Measurements from ENCODE around the gene SIGLEC6. TPM values are rescaled to one million over a fixed set of nuclear protein-coding genes. Genes with fewer than 3 reads are reported as not detected.
A peak's percentile ranks its signal among the peaks of the same experiment; 100 is the strongest.

The SIGLEC6 gene
- total RNA-seq, 1 experiment from 2014 or later, result 0.37 TPM

DNA sequence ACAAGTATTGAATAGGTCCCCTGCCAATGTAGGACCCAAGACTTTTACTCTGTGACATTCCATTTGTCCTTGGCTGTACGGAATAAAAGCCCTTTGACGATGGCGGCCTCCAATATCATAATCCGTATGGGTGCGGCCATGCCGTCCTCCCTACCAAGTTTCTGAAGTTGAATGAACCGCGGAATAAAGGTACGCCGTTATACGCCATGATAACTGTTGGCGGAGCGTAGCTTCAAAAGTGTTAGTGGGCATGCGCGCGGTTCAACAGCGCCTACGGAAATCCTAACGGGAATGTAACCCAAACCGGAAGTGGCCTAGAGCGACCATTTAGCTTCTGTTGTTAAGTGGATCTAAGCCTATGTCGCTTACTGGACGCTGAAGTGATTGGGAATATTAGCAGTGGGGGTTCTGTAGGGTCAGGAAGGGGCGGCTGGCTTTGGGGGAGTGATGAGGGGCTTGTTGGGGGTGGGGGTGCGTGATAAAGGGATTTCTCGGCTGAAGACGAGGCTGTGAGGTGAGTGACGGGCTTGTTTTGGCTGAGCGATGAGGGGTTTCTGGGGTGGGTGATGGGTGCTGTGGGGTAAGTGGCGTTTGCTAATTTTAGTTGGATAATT is 39.6 kb upstream of the SIGLEC6 start, which contains the start of gene ZNF175:
TSS of gene ZNF175 (plus strand) at position 322 of the 614 bp plus-strand sequence. CDS start 2,047 bp downstream, outside the sequence.
- peak; percentile 99 for ATAC-seq
- TF ChIP-seq HMGA2 (CRISPR knock-in tag; IDR thresholded peaks at IDR 0.05) (no peak), GABPB1 (CRISPR knock-in tag; IDR thresholded peaks at IDR 0.05) (peak; percentile 46; the same call in 1 of the 2 replicates), TEAD1 (CRISPR knock-in tag; IDR thresholded peaks at IDR 0.05) (peak; percentile 69; the same call in 1 of the 2 replicates), JUN (CRISPR knock-in tag; IDR thresholded peaks at IDR 0.05) (no peak), FOXJ3 (CRISPR knock-in tag; IDR thresholded peaks at IDR 0.05; ENCODE audit: borderline replicate concordance) (no peak), ZNF138 (CRISPR knock-in tag; conservative IDR thresholded peaks at IDR 0.05) (no peak), GTF2I (CRISPR knock-in tag; conservative IDR thresholded peaks at IDR 0.05) (no peak), CREM (CRISPR knock-in tag; IDR thresholded peaks at IDR 0.05) (0 out of 2 replicates have a peak, but pooled peaks have one; percentile 42)
- TF ChIP-seq, protein P1, sequence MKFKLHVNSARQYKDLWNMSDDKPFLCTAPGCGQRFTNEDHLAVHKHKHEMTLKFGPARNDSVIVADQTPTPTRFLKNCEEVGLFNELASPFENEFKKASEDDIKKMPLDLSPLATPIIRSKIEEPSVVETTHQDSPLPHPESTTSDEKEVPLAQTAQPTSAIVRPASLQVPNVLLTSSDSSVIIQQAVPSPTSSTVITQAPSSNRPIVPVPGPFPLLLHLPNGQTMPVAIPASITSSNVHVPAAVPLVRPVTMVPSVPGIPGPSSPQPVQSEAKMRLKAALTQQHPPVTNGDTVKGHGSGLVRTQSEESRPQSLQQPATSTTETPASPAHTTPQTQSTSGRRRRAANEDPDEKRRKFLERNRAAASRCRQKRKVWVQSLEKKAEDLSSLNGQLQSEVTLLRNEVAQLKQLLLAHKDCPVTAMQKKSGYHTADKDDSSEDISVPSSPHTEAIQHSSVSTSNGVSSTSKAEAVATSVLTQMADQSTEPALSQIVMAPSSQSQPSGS (CRISPR knock-in tag; IDR thresholded peaks at IDR 0.05; ENCODE audit: borderline replicate concordance, low read depth), result no peak
- TF ChIP-seq, protein P2, sequence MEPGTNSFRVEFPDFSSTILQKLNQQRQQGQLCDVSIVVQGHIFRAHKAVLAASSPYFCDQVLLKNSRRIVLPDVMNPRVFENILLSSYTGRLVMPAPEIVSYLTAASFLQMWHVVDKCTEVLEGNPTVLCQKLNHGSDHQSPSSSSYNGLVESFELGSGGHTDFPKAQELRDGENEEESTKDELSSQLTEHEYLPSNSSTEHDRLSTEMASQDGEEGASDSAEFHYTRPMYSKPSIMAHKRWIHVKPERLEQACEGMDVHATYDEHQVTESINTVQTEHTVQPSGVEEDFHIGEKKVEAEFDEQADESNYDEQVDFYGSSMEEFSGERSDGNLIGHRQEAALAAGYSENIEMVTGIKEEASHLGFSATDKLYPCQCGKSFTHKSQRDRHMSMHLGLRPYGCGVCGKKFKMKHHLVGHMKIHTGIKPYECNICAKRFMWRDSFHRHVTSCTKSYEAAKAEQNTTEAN (CRISPR knock-in tag; IDR thresholded peaks at IDR 0.05), result no peak
- TF ChIP-seq, protein P3, sequence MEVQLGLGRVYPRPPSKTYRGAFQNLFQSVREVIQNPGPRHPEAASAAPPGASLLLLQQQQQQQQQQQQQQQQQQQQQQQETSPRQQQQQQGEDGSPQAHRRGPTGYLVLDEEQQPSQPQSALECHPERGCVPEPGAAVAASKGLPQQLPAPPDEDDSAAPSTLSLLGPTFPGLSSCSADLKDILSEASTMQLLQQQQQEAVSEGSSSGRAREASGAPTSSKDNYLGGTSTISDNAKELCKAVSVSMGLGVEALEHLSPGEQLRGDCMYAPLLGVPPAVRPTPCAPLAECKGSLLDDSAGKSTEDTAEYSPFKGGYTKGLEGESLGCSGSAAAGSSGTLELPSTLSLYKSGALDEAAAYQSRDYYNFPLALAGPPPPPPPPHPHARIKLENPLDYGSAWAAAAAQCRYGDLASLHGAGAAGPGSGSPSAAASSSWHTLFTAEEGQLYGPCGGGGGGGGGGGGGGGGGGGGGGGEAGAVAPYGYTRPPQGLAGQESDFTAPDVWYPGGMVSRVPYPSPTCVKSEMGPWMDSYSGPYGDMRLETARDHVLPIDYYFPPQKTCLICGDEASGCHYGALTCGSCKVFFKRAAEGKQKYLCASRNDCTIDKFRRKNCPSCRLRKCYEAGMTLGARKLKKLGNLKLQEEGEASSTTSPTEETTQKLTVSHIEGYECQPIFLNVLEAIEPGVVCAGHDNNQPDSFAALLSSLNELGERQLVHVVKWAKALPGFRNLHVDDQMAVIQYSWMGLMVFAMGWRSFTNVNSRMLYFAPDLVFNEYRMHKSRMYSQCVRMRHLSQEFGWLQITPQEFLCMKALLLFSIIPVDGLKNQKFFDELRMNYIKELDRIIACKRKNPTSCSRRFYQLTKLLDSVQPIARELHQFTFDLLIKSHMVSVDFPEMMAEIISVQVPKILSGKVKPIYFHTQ (CRISPR knock-in tag; IDR thresholded peaks at IDR 0.05), result no peak
- TF ChIP-seq, protein P4, sequence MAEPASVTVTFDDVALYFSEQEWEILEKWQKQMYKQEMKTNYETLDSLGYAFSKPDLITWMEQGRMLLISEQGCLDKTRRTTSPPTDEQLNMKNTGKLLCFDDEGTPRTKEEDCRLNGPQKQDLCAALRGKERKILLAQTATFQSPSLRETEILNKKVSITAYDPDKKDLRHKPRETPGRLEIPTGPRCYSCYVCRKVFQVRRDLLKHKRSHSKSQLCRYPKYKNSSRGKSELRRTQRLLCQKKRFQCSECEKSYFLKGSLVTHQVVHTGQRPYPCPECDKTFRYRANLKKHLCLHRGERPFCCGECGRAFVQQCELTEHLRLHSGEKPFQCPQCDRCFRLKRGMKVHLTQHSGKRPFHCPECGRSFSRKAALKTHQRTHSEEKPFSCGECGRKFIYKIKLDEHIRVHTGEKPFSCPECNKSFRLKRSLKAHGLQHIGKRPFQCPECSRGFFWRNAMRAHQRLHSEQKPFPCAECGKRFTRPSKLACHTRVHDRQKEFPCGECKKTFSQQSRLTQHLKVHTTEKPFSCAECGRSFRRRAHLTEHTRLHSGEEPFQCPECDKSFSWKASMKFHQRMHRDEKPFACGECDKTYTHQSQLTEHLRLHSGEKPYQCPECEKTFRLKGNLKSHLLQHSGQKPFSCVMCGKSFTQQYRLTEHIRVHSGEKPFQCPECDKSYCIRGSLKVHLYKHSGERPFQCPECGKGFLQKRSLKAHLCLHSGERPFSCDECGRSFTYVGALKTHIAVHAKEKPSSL (CRISPR knock-in tag; conservative IDR thresholded peaks at IDR 0.05), result no peak
- TF ChIP-seq, protein P5, sequence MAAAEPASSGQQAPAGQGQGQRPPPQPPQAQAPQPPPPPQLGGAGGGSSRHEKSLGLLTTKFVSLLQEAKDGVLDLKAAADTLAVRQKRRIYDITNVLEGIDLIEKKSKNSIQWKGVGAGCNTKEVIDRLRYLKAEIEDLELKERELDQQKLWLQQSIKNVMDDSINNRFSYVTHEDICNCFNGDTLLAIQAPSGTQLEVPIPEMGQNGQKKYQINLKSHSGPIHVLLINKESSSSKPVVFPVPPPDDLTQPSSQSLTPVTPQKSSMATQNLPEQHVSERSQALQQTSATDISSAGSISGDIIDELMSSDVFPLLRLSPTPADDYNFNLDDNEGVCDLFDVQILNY (CRISPR knock-in tag; IDR thresholded peaks at IDR 0.05), result no peak
- TF ChIP-seq, protein P6, sequence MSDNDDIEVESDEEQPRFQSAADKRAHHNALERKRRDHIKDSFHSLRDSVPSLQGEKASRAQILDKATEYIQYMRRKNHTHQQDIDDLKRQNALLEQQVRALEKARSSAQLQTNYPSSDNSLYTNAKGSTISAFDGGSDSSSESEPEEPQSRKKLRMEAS (CRISPR knock-in tag; IDR thresholded peaks at IDR 0.05), result peak; percentile 28; the same call in 1 of the 2 replicates
- TF ChIP-seq, protein P7, sequence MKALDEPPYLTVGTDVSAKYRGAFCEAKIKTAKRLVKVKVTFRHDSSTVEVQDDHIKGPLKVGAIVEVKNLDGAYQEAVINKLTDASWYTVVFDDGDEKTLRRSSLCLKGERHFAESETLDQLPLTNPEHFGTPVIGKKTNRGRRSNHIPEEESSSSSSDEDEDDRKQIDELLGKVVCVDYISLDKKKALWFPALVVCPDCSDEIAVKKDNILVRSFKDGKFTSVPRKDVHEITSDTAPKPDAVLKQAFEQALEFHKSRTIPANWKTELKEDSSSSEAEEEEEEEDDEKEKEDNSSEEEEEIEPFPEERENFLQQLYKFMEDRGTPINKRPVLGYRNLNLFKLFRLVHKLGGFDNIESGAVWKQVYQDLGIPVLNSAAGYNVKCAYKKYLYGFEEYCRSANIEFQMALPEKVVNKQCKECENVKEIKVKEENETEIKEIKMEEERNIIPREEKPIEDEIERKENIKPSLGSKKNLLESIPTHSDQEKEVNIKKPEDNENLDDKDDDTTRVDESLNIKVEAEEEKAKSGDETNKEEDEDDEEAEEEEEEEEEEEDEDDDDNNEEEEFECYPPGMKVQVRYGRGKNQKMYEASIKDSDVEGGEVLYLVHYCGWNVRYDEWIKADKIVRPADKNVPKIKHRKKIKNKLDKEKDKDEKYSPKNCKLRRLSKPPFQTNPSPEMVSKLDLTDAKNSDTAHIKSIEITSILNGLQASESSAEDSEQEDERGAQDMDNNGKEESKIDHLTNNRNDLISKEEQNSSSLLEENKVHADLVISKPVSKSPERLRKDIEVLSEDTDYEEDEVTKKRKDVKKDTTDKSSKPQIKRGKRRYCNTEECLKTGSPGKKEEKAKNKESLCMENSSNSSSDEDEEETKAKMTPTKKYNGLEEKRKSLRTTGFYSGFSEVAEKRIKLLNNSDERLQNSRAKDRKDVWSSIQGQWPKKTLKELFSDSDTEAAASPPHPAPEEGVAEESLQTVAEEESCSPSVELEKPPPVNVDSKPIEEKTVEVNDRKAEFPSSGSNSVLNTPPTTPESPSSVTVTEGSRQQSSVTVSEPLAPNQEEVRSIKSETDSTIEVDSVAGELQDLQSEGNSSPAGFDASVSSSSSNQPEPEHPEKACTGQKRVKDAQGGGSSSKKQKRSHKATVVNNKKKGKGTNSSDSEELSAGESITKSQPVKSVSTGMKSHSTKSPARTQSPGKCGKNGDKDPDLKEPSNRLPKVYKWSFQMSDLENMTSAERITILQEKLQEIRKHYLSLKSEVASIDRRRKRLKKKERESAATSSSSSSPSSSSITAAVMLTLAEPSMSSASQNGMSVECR (CRISPR knock-in tag; IDR thresholded peaks at IDR 0.05; ENCODE audit: borderline replicate concordance), result no peak
- TF ChIP-seq, protein P8, sequence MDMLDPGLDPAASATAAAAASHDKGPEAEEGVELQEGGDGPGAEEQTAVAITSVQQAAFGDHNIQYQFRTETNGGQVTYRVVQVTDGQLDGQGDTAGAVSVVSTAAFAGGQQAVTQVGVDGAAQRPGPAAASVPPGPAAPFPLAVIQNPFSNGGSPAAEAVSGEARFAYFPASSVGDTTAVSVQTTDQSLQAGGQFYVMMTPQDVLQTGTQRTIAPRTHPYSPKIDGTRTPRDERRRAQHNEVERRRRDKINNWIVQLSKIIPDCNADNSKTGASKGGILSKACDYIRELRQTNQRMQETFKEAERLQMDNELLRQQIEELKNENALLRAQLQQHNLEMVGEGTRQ (CRISPR knock-in tag; IDR thresholded peaks at IDR 0.05), result no peak
- TF ChIP-seq, protein P9, sequence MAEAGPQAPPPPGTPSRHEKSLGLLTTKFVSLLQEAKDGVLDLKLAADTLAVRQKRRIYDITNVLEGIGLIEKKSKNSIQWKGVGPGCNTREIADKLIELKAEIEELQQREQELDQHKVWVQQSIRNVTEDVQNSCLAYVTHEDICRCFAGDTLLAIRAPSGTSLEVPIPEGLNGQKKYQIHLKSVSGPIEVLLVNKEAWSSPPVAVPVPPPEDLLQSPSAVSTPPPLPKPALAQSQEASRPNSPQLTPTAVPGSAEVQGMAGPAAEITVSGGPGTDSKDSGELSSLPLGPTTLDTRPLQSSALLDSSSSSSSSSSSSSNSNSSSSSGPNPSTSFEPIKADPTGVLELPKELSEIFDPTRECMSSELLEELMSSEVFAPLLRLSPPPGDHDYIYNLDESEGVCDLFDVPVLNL (CRISPR knock-in tag; IDR thresholded peaks at IDR 0.05; ENCODE audit: borderline replicate concordance, low read depth), result no peak

More for the DNA sequence above, 39.6 kb upstream of the SIGLEC6 start, which contains the start of gene ZNF175:
- ChIA-PET POLR2A (interaction anchor here (0.6 to 1.0 kb wide), 2 partner anchors 23 to 150 kb away, joined by 3 read pairs; no protein-coding TSS in a partner anchor), CTCF (interaction anchor here (0.6 to 1.6 kb wide), 5 partner anchors 57 to 150 kb away, joined by 3 to 8 read pairs (median 4); no protein-coding TSS in a partner anchor)
- Mint-ChIP-seq H3K27ac (peak within 1 kb of the TSS; percentile 71), H3K4me1 (peaks cover 7% of the 10 kb centered on the region), H3K27me3 (ENCODE audit: low read depth) (peaks cover 34% of the 10 kb centered on the region), H3K9me3 (no peaks in the 10 kb centered on the region), H3K36me3 (peaks cover 3% of the 10 kb centered on the region), H3K4me3 (peak within 1 kb of the TSS; percentile 91)
- DNase-seq (ENCODE audit: low spot score), result peak; percentile 92

Data from WTC11 (cell line).